Lower leg skin (tissue), 3 donors: Measurements from ENCODE around the gene PPIH.

Experiments used
- CTCF ChIP-seq, 3 donors: fragments of 450-650 bp; IDR thresholded peaks; one replicate each; pipeline ENCODE4 v1.5.1; 2016; ENCODE audit warnings: antibody characterized with exemption in 3 of 3, mild to moderate bottlenecking in 3 of 3, moderate library complexity in 2 of 3
- POLR2A ChIP-seq, 2 donors: fragments of 450-650 bp; IDR thresholded peaks; one replicate each; pipeline ENCODE4 v1.6.1; 2016 to 2017; ENCODE audit warnings: antibody characterized with exemption in 2 of 2, mild to moderate bottlenecking in 1 of 2, moderate library complexity in 1 of 2

DNA sequence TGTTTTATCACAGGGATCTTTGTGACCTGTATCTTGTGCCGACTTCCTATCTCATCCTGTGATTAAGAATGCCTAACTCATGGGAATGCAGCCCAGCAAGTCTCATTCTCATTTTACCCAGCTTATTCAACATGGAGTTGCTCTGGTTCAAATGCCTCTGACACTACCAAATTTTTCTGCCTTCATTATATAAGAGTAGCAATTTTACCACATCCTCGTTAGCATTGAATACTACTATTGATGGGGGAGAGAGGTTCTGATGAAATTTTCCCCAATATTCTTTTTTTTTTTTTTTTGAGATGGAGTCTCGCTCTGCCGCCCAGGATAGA, 44.5 kb upstream of the PPIH start:
- no peak for TF ChIP-seq CTCF (IDR thresholded peaks at IDR 0.05)
- no peak for TF ChIP-seq POLR2A (IDR thresholded peaks at IDR 0.05)
